Right lobe of liver (tissue), 4 donors: ENCODE results near the gene TCN2.

Source experiments
- POLR2A ChIP-seq: fragments of 450-650 bp; IDR thresholded peaks from one replicate; pipeline ENCODE4 v1.6.1; 2017; ENCODE audit warnings: antibody characterized with exemption, mild to moderate bottlenecking
- TF ChIP-seq, protein P1 (sequence below), 4 donors: fragments of 200-600 bp in 3 of 4; fragments of 450-650 bp in 1 of 4; IDR thresholded peaks; one replicate each; pipeline versions ENCODE4 v1.5.1 to v1.8.0; 2016 to 2022; ENCODE audit warnings: antibody characterized with exemption in 4 of 4, mild to moderate bottlenecking in 2 of 4
- donor health status: DM: no; HTN: no; CAD: no.
- donor health status: DM: no; HTN: no; CAD: no.
- donor health status: DM: no; HTN: yes; CAD: no.

DNA sequence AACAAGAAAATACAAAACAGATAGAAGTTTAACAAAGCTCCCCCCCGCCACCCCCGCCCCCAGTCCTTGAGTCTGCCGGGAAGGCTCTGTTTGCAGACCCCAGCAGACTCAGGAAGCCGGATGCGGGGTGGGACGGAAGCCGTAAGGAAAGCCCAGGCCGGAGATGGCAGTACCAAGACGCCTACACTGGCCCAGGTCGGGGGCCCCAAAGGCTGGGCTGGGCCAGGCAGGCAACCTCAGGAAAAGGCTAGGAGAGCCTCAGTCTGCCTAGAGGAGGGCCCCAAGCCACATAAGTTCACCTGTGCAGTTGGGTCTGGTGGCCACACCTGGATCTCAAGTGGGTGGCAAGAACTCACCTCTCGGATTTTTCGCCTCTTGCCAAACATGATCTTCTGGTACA, 28.5 kb upstream of the TCN2 start:
- TF ChIP-seq, protein P1, sequence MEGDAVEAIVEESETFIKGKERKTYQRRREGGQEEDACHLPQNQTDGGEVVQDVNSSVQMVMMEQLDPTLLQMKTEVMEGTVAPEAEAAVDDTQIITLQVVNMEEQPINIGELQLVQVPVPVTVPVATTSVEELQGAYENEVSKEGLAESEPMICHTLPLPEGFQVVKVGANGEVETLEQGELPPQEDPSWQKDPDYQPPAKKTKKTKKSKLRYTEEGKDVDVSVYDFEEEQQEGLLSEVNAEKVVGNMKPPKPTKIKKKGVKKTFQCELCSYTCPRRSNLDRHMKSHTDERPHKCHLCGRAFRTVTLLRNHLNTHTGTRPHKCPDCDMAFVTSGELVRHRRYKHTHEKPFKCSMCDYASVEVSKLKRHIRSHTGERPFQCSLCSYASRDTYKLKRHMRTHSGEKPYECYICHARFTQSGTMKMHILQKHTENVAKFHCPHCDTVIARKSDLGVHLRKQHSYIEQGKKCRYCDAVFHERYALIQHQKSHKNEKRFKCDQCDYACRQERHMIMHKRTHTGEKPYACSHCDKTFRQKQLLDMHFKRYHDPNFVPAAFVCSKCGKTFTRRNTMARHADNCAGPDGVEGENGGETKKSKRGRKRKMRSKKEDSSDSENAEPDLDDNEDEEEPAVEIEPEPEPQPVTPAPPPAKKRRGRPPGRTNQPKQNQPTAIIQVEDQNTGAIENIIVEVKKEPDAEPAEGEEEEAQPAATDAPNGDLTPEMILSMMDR (IDR thresholded peaks at IDR 0.05), result no peak
- TF ChIP-seq POLR2A, result no peak
